CD8-positive, alpha-beta memory T cell (primary cell): ENCODE results near the gene SIT1. TPM values are rescaled to one million over a fixed set of nuclear protein-coding genes. Genes with fewer than 3 reads are reported as not detected.
A peak's percentile ranks its signal among the peaks of the same experiment; 100 is the strongest.

Experiments
- CTCF ChIA-PET: fragments of 350-600 bp; sonication (Branson Sonifier 250); formaldehyde crosslinking; loops from one replicate; lab custom pipeline; 2021; ENCODE audit warnings: antibody characterized with exemption; lab: Charles Lee
- POLR2A ChIA-PET: fragments of 350-600 bp; sonication (Branson Sonifier 250); formaldehyde crosslinking; loops from one replicate; lab custom pipeline; 2021; ENCODE audit warnings: antibody characterized with exemption; lab: Charles Lee
- DNase-seq, 5 donors: peaks; one replicate each; pipeline versions ENCODE4 v3.0.0 to v3.0.0-alpha.2; 2020 to 2022; ENCODE audit warnings: mixed read lengths in 1 of 5
- H3K27ac ChIP-seq: one replicate; pipeline ENCODE4 v1.7.0; 2013; ENCODE audit warnings: low read depth, mild to moderate bottlenecking, low read length, moderate library complexity
- H3K27me3 ChIP-seq: 2 replicates; pipeline ENCODE4 v1.7.0; 2013; ENCODE audit warnings: low read length, mild to moderate bottlenecking; ENCODE audit not compliant: insufficient read depth, poor library complexity, severe bottlenecking
- H3K36me3 ChIP-seq: 2 replicates; pipeline ENCODE4 v1.7.0; 2013; ENCODE audit warnings: mild to moderate bottlenecking, low read length, moderate library complexity; ENCODE audit not compliant: insufficient read depth
- H3K4me1 ChIP-seq: 2 replicates; pipeline ENCODE4 v1.7.0; 2013; ENCODE audit warnings: mild to moderate bottlenecking, low read length, moderate library complexity; ENCODE audit not compliant: insufficient read depth
- H3K4me3 ChIP-seq: 2 replicates; pipeline ENCODE4 v1.7.0; 2013; ENCODE audit warnings: mild to moderate bottlenecking, low read length
- H3K9me3 ChIP-seq: 2 replicates; pipeline ENCODE4 v1.7.0; 2013; ENCODE audit warnings: mild to moderate bottlenecking, low read length
- H3K27ac Mint-ChIP-seq, 8 donors: one replicate each; pipeline ENCODE4 v1.8.0; 2020 to 2021; ENCODE audit warnings: mixed read lengths in 8 of 8, mild to moderate bottlenecking in 6 of 8, inconsistent platforms in 3 of 8, moderate library complexity in 3 of 8
- H3K27me3 Mint-ChIP-seq, 2 donors: one replicate each; pipeline ENCODE4 v1.8.0; 2020 to 2021; ENCODE audit warnings: mixed read lengths in 2 of 2, mild to moderate bottlenecking in 1 of 2, moderate library complexity in 1 of 2
- H3K36me3 Mint-ChIP-seq, 3 donors: one replicate each; pipeline ENCODE4 v1.8.0; 2020 to 2021; ENCODE audit warnings: mixed read lengths in 3 of 3, inconsistent platforms in 1 of 3, mild to moderate bottlenecking in 1 of 3
- H3K4me1 Mint-ChIP-seq, 3 donors: one replicate each; pipeline ENCODE4 v1.8.0; 2020 to 2021; ENCODE audit warnings: mixed read lengths in 3 of 3, inconsistent platforms in 1 of 3, mild to moderate bottlenecking in 1 of 3
- H3K4me3 Mint-ChIP-seq, 7 donors: one replicate each; pipeline ENCODE4 v1.8.0; 2020 to 2021; ENCODE audit warnings: mixed read lengths in 7 of 7, mild to moderate bottlenecking in 6 of 7, moderate library complexity in 4 of 7, inconsistent platforms in 2 of 7
- H3K9me3 Mint-ChIP-seq, 5 donors: one replicate each; pipeline ENCODE4 v1.8.0; 2020 to 2022; ENCODE audit warnings: mixed read lengths in 5 of 5, mild to moderate bottlenecking in 3 of 5, moderate library complexity in 2 of 5, inconsistent platforms in 1 of 5
- polyA plus RNA-seq: library from polyadenylated mRNA; unstranded; fragments of 300-500 nt; fragmentation: Illumina TruSeq; gene quantifications from one replicate; pipeline ENCODE4 v1.2.3, GENCODE V29; 2021
- total RNA-seq, 2 experiments: library from RNA; stranded (reverse); gene quantifications; one replicate each; pipeline ENCODE4 v1.2.3, GENCODE V29; 2021

SIT1 gene, protein sequence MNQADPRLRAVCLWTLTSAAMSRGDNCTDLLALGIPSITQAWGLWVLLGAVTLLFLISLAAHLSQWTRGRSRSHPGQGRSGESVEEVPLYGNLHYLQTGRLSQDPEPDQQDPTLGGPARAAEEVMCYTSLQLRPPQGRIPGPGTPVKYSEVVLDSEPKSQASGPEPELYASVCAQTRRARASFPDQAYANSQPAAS
- total RNA-seq (10 to 100 TPM; 43.1 TPM), polyA plus RNA-seq (196 TPM)

DNA sequence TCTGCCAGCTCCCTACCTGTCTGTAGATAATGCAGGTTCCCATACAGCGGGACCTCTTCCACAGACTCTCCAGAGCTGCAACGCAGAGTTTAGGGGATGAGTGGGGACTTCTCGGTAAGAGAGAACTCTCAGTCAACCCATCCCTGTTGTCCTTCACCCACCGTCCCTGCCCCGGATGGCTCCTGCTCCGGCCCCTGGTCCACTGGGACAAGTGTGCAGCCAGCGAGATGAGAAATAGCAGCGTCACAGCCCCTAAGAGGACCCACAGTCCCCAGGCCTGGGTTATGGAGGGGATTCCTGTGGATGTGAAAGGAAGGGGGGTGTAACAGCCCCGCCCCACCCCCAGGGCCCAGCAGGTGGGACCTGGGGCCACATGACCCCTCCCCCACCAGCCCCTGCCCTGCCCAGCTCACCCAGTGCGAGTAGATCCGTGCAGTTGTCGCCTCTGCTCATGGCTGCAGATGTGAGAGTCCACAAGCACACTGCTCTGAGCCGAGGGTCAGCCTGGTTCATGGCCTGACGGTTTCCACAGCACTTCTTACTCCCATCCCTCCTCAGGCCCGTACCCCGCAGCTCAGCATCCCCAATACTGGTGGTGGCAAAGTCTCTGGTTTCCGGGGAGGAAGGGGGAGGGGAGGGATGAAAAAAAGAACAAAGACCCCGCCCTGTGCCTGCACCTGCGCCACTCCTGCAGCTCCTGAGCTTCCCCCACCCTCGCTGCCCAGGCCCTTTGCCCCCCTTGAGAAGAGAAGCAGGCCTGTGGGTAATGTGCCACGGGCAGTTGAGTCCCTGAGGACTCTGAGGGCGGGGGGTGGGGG, at the start of gene SIT1:
SIT1 (minus strand) TSS at position 591 of the 818 bp plus-strand sequence; CDS start at position 513, 78 bp downstream.
- ChIA-PET CTCF (interaction anchor here (1.2 to 14.3 kb wide), 9 partner anchors 8 to 106 kb away, joined by 3 to 200 read pairs (median 4); partner anchors contain the start of genes CCDC107, CD72, CREB3 and RMRP), POLR2A (interaction anchor here (0.7 to 5.2 kb wide), 4 partner anchors 31 to 81 kb away, joined by 5 to 44 read pairs (median 6); partner anchors contain the start of genes CREB3 and TLN1)
- peaks cover 55% of the 10 kb centered on the region for H3K4me1 ChIP-seq
- peak in 3 of 5 donors; percentile 34 to 59 (median 56) for DNase-seq
- H3K36me3 ChIP-seq: no peaks in the 10 kb centered on the region
- H3K9me3 Mint-ChIP-seq: no peaks in the 10 kb centered on the region
- peak within 1 kb of the TSS; percentile 91 to 98 (median 96) for H3K4me3 Mint-ChIP-seq
- H3K4me1 Mint-ChIP-seq: peaks cover 55 to 77% (median 56%) of the 10 kb centered on the region in 3 donors
- peak within 1 kb of the TSS; percentile 97 for H3K4me3 ChIP-seq
- H3K27ac Mint-ChIP-seq: peak within 1 kb of the TSS; percentile 58 to 99 (median 94)
- peak within 1 kb of the TSS; percentile 70 for H3K27ac ChIP-seq
- no peaks in the 10 kb centered on the region for H3K27me3 ChIP-seq
- H3K9me3 ChIP-seq: no peaks in the 10 kb centered on the region
- H3K27me3 Mint-ChIP-seq: no peaks in the 10 kb centered on the region
- peaks cover 0 to 17% (median 0%) of the 10 kb centered on the region in 3 donors for H3K36me3 Mint-ChIP-seq

DNA sequence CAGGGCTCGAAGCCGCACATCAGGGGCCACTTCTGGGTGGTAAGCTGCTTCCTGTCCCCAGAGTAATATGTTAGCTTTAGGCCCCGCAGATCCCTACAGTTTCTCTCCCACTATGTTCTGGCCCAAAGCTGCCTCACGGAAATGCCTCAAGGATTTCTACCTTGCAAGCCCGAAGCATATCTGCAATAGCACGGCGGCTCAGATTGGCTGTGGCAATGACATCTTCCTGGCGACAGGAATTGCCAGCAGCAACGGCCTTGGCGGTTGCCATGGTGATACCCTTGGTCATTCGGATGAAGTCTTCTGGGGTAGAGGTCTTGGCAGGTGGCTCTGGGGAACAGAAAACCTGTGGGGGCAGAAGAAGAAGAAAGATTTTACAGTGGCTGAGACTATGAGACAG, 49.3 kb upstream of the SIT1 start:
- Mint-ChIP-seq H3K27me3 (no peaks in the 10 kb centered on the region), H3K36me3 (peaks cover 4 to 26% (median 23%) of the 10 kb centered on the region in 3 donors), H3K9me3 (no peaks in the 10 kb centered on the region), H3K4me1 (peaks cover 6 to 10% (median 9%) of the 10 kb centered on the region in 3 donors), H3K4me3 (no peak overlapping the region), H3K27ac (no peak overlapping the region)
- Histone ChIP-seq H3K27me3 (no peaks in the 10 kb centered on the region), H3K9me3 (no peaks in the 10 kb centered on the region), H3K36me3 (peaks cover 80% of the 10 kb centered on the region), H3K27ac (no peak overlapping the region), H3K4me3 (no peak overlapping the region), H3K4me1 (no peaks in the 10 kb centered on the region)
- ChIA-PET CTCF (interaction anchor here (0.9 to 1.9 kb wide), 2 partner anchors 39 to 88 kb away, joined by 3 to 6 read pairs; no protein-coding TSS in a partner anchor), POLR2A (no interaction called here)
- DNase-seq: no peak

DNA sequence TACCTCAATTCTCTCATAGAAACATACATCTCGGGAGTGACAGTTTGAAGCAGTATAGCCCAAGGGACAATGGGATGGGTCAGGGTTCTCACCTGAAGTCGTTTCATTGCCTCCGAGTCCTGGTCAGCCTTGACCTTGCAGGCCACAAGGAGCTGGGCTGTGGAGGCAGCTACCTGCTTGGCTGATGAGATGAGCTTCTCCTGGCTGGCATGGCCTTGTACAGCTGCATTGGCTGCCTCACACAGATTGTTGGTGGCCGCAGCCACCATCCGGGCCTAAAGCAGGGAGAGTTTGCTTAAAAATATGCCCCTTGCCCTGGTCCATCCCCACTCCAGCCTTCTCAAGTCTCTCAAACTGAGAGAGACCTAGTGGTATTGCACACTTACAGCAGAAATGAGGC, 47.5 kb upstream of the SIT1 start:
- no peaks in the 10 kb centered on the region for H3K27me3 ChIP-seq
- peaks cover 62% of the 10 kb centered on the region for H3K36me3 ChIP-seq
- H3K4me1 Mint-ChIP-seq: peaks cover 6 to 10% (median 9%) of the 10 kb centered on the region in 3 donors
- no peak overlapping the region for H3K4me3 ChIP-seq
- no peak overlapping the region for H3K4me3 Mint-ChIP-seq
- H3K36me3 Mint-ChIP-seq: peaks cover 0 to 11% (median 8%) of the 10 kb centered on the region in 3 donors
- CTCF ChIA-PET: interaction anchor here (0.9 to 8.6 kb wide), 15 partner anchors 8 to 116 kb away, joined by 3 to 87 read pairs (median 22); partner anchors contain the start of genes ARHGEF39, CCDC107, CREB3 and RMRP
- no peaks in the 10 kb centered on the region for H3K4me1 ChIP-seq
- POLR2A ChIA-PET: no interaction called here
- peak overlapping the region in 1 of 8 donors; percentile 13 for H3K27ac Mint-ChIP-seq
- no peak overlapping the region for H3K27ac ChIP-seq
- H3K9me3 ChIP-seq: no peaks in the 10 kb centered on the region
- DNase-seq: no peak
- no peaks in the 10 kb centered on the region for H3K9me3 Mint-ChIP-seq
- no peaks in the 10 kb centered on the region for H3K27me3 Mint-ChIP-seq

DNA sequence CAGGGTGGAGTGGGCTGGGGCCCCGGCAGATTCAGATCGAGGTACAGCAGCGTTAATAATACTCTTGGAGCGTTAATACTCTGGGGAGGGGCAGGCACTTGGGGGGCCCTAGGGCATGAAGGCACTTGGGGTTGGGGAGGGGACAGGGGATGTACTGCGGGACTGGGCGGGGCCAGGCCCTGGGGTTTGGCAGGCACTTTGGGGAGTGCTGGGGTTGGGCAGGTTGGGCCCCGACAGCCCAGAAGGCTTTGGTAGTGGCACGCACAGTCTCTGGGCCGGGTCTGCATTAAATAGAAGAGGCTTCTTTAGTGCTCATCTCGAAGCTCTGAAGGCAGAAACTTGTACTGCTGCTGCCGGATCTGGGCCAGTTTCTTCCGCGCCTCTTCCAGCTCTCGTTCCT, 46.8 kb upstream of the SIT1 start:
- Mint-ChIP-seq H3K36me3 (peaks cover 0 to 7% (median under 1%) of the 10 kb centered on the region in 3 donors), H3K4me3 (no peak overlapping the region), H3K9me3 (no peaks in the 10 kb centered on the region), H3K27me3 (no peaks in the 10 kb centered on the region), H3K27ac (peak overlapping the region in 3 of 8 donors; percentile 13 to 92 (median 47)), H3K4me1 (peaks cover 6 to 10% (median 9%) of the 10 kb centered on the region in 3 donors)
- DNase-seq: no peak
- Histone ChIP-seq H3K4me3 (no peak overlapping the region), H3K27me3 (no peaks in the 10 kb centered on the region), H3K27ac (no peak overlapping the region), H3K36me3 (peaks cover 55% of the 10 kb centered on the region), H3K4me1 (no peaks in the 10 kb centered on the region), H3K9me3 (no peaks in the 10 kb centered on the region)
- CTCF ChIA-PET: interaction anchor here (0.9 to 8.6 kb wide), 26 partner anchors 9 to 128 kb away, joined by 3 to 87 read pairs (median 16); partner anchors contain the start of genes ARHGEF39, CCDC107, CREB3 and GBA2
- POLR2A ChIA-PET: interaction anchor here (1.3 kb wide), 1 partner anchor 94 kb away, joined by 5 read pairs; no protein-coding TSS in a partner anchor

DNA sequence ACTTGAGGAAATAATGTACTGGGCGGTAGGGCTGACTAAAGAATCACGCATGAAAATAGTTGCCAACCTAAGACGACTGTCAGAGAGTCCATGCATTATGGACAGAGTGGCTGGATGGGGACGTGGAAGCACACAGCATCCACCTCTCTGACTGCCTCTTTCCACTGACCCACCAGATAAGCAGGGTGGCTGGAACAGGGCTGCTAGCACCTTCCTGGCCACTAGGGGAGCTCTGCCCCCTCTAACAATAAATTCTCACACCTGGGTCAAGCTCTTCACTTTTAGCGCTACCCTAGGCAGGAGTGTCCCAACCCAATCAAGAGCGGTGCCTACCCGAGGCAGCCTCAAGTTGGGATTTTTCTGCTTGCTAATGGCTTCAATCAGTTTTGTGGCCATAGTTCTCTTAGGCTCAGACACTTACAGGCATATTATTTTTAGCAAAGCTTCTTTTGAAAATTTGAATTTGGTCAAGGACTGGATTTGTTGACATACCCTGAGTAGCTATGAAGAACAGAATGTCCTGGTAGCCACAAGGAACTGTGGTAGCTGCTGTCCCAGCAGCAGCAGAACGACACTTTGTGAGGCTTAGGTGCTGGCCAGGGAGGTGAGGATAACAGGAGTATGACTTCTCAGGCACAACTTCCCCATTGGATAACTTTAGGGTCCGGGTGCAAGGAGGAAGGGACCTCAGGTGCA, 45.9 kb upstream of the SIT1 start:
- Histone ChIP-seq H3K27me3 (no peaks in the 10 kb centered on the region), H3K4me3 (no peak overlapping the region), H3K4me1 (no peaks in the 10 kb centered on the region), H3K36me3 (peaks cover 48% of the 10 kb centered on the region), H3K9me3 (no peaks in the 10 kb centered on the region), H3K27ac (no peak overlapping the region)
- Mint-ChIP-seq H3K9me3 (no peaks in the 10 kb centered on the region), H3K36me3 (peaks cover 0 to 7% (median 0%) of the 10 kb centered on the region in 3 donors), H3K27me3 (no peaks in the 10 kb centered on the region), H3K4me3 (peak overlapping the region in 2 of 7 donors; percentile 17 to 48), H3K27ac (peak overlapping the region; percentile 47 to 94 (median 82)), H3K4me1 (peaks cover 7 to 14% (median 13%) of the 10 kb centered on the region in 3 donors)
- ChIA-PET CTCF (interaction anchor here (0.6 to 8.6 kb wide), 34 partner anchors 9 to 143 kb away, joined by 3 to 87 read pairs (median 8); partner anchors contain the start of genes ARHGEF39, CCDC107, CD72 and CREB3), POLR2A (interaction anchor here (0.6 to 1.6 kb wide), 7 partner anchors 29 to 1373 kb away, joined by 3 to 11 read pairs (median 4); partner anchors contain the start of genes CCDC107 and RMRP)
- DNase-seq: peak; percentile 36 to 71 (median 56)

DNA sequence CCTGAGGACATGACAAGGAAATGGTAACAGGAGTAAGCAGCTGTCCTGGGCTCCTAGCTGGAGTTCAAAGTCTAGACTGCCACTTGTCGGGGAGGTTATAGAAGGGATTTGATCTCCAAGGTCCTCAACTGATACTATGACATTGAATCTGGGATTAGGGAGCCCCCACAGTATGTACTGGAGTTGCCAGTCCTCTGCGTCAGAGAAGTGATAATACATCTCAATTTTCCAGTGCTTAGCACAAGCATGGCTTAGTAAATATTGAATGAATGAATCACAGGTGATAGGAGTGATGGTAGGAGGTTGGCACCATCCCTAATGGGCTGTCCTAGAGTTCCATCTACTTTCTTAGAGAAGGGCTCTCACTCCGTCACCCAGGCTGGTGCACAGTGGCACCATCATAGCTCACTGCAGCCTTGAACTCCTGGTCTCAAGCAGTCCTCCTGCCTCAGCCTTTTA, 45.2 kb upstream of the SIT1 start:
- CTCF ChIA-PET: interaction anchor here (0.9 to 8.6 kb wide), 30 partner anchors 8 to 142 kb away, joined by 3 to 87 read pairs (median 11); partner anchors contain the start of genes ARHGEF39, CCDC107, CD72 and CREB3
- H3K36me3 ChIP-seq: peaks cover 41% of the 10 kb centered on the region
- Mint-ChIP-seq H3K27ac (peak overlapping the region in 6 of 8 donors; percentile 74 to 94 (median 82)), H3K4me3 (peak overlapping the region in 1 of 7 donors; percentile 17), H3K4me1 (peaks cover 14 to 20% (median 19%) of the 10 kb centered on the region in 3 donors), H3K36me3 (peaks cover 0 to 7% (median 0%) of the 10 kb centered on the region in 3 donors), H3K9me3 (no peaks in the 10 kb centered on the region), H3K27me3 (no peaks in the 10 kb centered on the region)
- no peak for DNase-seq
- H3K4me1 ChIP-seq: peaks cover 6% of the 10 kb centered on the region
- no peak overlapping the region for H3K4me3 ChIP-seq
- no peak overlapping the region for H3K27ac ChIP-seq
- POLR2A ChIA-PET: interaction anchor here (0.8 to 1.6 kb wide), 6 partner anchors 29 to 187 kb away, joined by 3 to 11 read pairs (median 4); partner anchors contain the start of genes CCDC107 and RMRP
- H3K27me3 ChIP-seq: no peaks in the 10 kb centered on the region
- no peaks in the 10 kb centered on the region for H3K9me3 ChIP-seq
